CD4-positive, alpha-beta T cell treated with Interferon gamma for 1 hour (primary cell): ENCODE measurements around the gene MYH6.

Experiments used
- DNase-seq: peaks from one replicate; pipeline ENCODE4 v3.0.0-alpha.2; 2020

Gene MYH6

DNA sequence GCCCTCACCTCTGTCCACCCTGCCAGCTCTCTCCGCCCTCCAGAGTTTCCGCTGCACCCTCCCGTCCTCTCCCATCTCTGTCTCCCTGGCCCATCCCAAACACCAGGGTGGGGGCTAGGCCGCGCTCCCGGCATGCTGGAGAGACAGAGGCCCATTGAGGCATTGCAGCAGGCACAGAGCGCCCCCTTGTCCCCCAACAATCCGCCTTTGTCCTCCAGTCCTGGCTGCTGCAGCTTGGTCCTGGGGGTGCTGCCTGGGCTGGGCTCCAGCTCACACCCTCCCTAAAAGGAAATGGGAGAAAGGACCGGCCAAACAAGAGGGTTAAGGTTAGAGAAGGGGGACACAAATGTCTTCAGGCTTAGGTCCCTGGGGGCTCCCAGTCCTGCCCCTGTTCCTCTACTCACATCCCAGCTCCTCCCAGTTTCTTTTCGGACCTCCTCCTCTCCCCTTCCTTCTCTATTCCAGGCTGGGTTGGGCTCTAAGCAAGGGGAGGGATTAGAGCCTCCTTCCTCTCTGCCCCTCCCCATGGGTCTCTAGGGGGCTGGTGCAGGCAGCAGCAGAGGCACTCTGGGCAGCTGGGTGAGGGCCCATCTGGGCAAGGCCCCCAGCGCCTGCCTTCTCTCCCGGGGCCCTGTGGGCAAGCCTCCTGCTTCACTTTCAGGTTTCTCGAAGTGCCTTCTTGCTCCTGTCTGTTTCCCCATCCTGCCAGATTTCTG, 31.4 kb downstream of the MYH6 start, which contains the start of gene CMTM5:
Gene CMTM5 (plus strand): TSS at position 565 of the 716 bp plus-strand sequence. CDS start 206 bp downstream, outside the sequence.
- DNase-seq: no peak

- DNase-seq: no peak
Measured at GRCh38 chr14:23375527-23376251, 32.4 kb downstream of the MYH6 start.

GRCh38 chr14:23373041-23373440, 35.0 kb downstream of the MYH6 start:
- no peak for DNase-seq

GRCh38 chr14:23372509-23372908, 35.6 kb downstream of the MYH6 start, which contains the start of gene IL25:
TSS of gene IL25 (plus strand) at chr14:23372809.
- DNase-seq: no peak

- DNase-seq: no peak
Measured at GRCh38 chr14:23371865-23372264, 36.2 kb downstream of the MYH6 start.

DNA sequence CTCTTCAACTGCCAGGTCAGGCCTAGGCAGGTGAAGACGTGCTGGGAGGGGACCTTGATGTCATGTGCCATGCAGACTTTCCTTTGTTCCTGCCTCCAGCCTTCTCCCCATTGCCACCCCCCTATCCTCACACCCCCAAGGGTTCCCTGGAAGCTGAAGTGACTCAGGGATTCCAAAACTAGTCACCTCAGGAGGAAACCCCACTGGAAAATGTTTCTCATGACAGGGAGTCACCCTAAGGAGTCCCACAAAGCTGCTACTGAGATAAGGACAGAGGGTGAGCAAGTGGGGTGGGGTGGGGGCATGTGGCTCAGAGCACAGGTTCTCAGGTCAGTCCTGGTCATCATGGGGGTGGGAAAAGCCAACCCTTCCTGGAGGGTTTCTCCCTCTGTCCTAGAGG, 37.9 kb downstream of the MYH6 start:
- DNase-seq: no peak

- DNase-seq: no peak
Measured at GRCh38 chr14:23366426-23366921, 41.6 kb downstream of the MYH6 start.

GRCh38 chr14:23365732-23366425, 42.2 kb downstream of the MYH6 start:
- DNase-seq: no peak

GRCh38 chr14:23365036-23365731, 42.9 kb downstream of the MYH6 start, which contains the start of gene EFS:
TSS of gene EFS (minus strand) at chr14:23365172. CDS start at chr14:23365025, 147 bp downstream.
- no peak for DNase-seq

DNA sequence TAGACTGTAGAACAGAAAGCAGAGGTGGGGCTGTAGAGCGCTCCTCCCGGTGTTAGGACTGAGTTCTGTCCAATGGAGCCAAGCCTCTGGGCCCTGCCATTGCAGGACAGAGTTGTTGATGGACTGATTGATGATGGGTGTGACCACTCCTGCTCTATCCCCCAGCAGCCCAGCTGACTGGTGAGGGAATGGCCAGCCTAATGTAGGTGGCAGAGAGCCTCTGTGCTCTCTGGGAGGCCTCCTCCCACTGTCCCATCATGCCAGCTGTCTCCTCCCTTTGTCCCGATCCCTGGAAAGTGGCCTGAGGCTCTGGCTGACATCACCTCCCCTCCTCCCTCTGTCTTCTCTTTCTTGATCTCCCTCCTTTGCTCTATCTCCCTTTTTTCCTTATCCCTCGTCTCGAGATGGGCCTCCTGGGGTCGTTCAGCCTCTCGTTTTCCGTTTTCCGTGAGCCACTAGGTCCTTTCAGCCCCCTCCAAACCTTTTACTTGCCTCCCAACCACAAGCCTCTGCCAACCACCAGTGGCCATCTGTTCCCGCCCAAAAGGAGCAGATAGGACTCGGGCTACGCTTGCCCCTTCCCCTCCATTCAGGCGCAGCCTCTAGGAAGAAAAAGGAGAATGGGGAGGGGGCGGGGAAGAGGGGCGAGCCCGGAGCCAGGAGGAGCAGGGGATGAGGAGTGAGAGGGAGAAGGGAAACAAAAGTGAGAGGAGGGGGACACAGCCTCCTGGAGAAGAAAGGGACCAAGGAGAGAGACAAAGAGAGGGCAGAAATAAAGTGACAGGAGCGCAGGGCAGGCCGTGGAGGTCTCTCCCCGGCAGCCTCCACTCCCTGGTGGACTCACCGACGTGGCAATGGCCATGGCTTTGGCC, 43.7 kb downstream of the MYH6 start:
- DNase-seq: no peak

- no peak for DNase-seq
Measured at GRCh38 chr14:23362200-23362599, 45.9 kb downstream of the MYH6 start.

DNA sequence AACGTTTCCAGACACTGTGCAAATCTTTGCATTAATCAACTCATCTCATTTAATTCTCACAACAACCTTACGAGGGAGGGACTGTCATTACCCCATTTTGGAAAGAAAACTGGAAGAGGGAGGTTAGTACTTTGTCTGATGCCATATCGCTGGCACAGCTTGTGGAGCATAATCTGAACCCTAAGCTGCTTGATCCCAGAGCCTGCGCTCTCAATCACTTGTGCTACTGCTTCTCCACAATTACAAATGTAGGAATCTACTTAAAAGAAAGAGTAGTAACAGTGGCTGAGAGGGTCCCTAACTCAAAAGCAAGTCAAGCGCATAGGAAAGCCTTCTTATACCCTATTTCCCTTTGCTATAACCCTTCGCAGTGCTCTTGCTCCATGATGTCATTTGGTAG, 46.3 kb downstream of the MYH6 start:
- no peak for DNase-seq

GRCh38 chr14:23361320-23361719, 46.8 kb downstream of the MYH6 start:
- DNase-seq: no peak

DNA sequence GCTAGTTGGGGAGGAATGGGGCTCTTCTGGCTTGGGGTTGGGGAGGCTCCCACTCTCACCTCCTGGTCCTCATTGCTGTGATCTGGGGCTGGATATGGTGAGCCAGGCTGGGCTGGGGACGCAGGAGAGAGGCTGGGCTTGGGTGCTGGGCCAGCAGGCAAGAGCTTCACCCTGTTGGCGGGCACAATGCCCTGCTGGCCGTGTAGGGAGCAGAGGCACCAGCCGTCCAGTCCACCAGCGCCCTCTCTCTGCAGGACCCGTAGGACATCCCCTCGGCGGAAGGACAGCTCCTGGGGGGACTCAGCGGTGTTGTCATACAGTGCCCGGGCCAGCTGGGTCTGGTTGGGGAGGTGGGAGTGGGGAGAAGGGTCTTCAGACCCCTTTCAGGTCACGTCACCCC, 47.6 kb downstream of the MYH6 start:
- no peak for DNase-seq

DNA sequence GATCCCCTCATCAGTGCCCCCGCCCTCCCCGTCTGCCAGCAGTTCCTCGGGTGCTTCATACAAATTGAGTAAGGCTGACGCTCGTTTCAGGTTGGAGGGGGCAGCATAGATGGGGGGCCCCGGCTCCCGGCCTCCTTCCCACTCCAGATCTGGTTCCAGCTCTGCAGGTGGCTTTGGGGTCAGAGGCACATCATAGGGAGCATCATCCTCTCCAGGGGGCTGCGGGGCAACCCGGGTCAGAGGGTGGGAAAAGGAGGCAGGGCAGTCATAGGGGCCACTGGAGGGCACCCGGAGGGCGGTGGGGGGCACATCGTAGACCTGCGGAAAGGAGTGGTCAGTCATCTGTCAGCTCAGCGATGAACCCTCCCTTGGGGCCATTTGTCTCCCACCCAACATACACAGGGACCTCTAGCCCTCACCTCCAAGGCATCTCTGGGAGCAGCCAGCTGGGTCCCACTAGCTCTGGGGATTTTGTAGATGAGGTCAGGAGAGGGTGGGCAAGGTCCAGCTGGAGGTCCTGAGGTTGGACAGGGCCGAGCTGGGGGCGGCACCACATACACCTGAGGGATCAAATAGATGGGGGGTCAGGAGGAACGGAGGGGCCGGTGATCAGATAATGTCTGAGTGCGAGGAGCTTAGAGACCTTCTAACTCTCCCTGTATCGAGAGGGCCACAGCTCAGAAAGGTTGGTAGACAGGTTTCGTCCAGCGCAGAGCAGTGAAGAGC, 48.2 kb downstream of the MYH6 start:
- no peak for DNase-seq

DNA sequence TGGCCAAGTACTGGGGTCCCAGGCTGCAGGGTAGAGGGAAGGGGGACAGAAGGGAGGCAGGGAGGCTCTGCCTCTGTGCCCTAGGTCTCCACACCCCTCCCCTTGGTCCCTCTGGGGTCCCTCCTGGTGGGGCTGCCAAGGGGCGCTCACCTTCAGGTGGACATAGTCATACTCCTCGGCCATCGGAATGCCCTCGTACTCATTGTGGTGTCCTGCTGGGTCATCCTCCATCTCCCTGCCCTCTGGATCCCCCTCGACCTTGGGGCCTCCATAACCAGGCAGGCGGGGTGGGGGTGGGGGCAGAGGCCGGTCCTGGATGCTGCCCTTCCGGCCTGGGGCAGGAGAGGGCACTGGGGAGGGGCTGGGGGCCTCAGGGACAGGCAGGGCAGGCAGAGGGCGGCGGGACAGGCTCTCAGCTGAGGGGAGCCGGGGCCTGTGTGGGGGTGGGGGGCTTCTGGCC, 48.9 kb downstream of the MYH6 start:
- no peak for DNase-seq

DNA sequence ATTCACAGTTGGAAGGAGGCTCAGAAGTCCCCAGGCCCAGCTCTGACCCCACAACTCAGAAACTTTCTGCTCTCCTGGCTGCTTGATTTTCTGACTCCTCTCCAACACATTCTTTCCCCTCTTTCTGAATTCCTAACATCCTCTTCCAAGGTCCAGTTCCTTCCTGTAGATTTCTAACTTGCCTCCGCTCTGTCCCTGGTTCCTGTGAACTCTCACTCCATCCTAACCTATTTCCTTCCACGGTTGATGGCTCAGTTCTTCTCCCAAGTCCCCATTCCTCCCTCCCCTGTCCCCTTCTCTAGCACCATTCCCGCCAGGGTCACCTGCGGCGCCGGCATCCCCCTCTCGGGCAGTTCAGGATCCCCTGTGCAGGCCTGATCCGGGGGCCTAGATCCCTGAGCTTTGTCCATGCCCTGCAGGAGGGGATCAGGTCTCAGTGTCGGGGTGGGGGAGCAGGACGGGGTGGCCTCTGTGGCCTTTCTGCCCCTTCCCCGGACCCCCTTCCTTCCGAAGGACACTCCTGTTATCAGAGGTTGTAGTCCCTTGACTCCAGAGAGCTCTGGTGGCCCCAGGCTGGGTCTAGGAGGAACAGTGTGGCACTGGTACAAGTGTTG, 49.4 kb downstream of the MYH6 start:
- DNase-seq: no peak

GRCh38 chr14:23358042-23358441, 50.0 kb downstream of the MYH6 start:
- no peak for DNase-seq

DNA sequence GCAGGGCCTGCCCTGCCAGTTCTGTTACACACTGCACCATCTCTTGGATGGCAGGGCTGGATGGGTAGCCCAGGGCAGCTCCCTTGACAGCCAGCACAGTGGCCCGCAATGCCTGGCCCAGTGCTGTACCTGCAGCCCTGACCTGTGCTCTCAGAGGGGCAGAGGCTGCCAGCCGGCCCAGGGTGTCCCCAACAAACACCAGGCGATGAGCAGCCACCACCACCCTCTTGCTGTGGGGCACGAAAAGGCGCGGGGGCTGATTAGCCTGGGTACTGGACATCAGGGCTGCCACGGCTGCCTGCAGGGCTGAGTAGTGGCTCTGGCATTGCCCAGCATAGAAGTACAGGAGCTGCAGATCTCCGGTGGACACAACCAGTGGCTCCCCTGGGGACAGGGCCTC, 50.8 kb downstream of the MYH6 start:
- DNase-seq: no peak

GRCh38 chr14:23356662-23357061, 51.4 kb downstream of the MYH6 start:
- no peak for DNase-seq
